ENCODE measurements around the gene KMT2B.
A peak's percentile ranks its signal among the peaks of the same experiment; 100 is the strongest.
"Not testable (repeated sequence)": the region's sequence is repeated elsewhere in the genome, so short reads cannot be mapped to it uniquely, and the experiment has no call there.

The KMT2B gene, protein sequence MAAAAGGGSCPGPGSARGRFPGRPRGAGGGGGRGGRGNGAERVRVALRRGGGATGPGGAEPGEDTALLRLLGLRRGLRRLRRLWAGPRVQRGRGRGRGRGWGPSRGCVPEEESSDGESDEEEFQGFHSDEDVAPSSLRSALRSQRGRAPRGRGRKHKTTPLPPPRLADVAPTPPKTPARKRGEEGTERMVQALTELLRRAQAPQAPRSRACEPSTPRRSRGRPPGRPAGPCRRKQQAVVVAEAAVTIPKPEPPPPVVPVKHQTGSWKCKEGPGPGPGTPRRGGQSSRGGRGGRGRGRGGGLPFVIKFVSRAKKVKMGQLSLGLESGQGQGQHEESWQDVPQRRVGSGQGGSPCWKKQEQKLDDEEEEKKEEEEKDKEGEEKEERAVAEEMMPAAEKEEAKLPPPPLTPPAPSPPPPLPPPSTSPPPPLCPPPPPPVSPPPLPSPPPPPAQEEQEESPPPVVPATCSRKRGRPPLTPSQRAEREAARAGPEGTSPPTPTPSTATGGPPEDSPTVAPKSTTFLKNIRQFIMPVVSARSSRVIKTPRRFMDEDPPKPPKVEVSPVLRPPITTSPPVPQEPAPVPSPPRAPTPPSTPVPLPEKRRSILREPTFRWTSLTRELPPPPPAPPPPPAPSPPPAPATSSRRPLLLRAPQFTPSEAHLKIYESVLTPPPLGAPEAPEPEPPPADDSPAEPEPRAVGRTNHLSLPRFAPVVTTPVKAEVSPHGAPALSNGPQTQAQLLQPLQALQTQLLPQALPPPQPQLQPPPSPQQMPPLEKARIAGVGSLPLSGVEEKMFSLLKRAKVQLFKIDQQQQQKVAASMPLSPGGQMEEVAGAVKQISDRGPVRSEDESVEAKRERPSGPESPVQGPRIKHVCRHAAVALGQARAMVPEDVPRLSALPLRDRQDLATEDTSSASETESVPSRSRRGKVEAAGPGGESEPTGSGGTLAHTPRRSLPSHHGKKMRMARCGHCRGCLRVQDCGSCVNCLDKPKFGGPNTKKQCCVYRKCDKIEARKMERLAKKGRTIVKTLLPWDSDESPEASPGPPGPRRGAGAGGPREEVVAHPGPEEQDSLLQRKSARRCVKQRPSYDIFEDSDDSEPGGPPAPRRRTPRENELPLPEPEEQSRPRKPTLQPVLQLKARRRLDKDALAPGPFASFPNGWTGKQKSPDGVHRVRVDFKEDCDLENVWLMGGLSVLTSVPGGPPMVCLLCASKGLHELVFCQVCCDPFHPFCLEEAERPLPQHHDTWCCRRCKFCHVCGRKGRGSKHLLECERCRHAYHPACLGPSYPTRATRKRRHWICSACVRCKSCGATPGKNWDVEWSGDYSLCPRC (N-terminal part only)

DNA sequence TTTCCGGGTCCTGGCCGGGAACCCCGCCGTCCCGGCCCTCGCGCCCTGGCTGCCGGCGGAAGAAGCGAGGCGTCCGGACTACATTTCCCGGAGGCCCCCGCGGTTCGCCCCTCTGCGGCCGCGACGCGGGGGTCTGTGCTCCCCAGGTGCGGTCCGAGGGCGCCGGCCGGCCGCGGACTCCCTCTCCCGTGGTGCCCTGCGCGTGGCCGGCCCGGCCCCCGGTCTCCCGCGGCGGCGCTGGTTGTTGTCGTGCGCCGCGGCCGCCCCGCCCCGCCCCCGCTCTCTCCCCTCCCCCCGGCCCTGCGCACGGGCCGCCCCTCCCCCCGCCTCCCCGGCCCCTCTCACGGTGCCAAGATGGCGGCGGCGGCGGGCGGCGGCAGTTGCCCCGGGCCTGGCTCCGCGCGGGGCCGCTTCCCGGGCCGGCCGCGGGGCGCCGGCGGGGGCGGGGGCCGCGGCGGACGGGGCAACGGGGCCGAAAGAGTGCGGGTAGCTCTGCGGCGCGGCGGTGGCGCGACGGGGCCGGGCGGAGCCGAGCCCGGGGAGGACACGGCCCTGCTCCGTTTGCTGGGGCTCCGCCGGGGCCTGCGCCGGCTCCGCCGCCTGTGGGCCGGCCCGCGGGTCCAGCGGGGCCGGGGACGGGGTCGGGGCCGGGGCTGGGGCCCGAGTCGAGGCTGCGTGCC is at the start of gene KMT2B:
Gene KMT2B, plus strand, starts transcription at position 339 of the 680 bp plus-strand sequence. Its CDS starts 16 bp downstream, at position 355.
- no peak for FAIRE-seq

DNA sequence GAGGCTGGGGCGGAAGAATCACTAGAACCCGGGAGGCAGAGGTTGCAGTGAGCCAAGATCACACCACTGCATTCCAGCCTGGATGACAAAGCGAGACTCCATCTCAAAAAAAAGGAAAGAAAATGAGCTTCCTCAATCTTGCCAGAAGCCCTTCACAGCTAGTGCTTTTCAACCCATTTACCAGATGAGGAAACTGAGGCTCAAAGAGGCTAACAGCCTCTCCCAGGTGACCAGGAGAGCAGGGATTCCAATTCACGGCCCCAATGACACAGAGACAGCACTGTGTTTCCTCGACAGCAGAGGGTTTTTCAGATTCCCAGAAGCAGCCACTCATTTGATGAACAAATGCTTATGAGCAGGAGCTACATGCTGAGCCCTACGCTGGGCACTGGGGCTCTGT is 48.2 kb upstream of the KMT2B start:
- no peak for FAIRE-seq

DNA sequence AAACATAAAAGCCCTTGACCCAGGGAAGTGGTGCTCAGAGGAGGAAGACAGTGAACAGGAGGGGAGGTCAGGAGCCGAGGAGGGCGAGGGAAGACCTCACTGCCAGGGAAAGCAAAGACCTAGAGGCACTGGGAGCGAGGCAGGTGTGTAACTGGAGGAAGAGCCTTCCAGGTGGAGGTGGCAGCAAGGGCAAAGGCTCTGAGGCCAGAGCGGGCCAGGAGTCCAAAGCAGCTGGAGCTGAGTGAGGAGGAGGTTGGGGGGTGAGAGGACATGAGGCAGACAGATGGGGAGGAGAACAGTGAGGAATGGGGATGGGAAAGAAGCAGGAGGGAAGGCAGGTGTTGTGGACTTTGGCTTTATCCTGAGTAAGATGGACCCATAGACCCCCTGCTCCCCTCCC is 47.8 kb upstream of the KMT2B start:
- no peak for FAIRE-seq

DNA sequence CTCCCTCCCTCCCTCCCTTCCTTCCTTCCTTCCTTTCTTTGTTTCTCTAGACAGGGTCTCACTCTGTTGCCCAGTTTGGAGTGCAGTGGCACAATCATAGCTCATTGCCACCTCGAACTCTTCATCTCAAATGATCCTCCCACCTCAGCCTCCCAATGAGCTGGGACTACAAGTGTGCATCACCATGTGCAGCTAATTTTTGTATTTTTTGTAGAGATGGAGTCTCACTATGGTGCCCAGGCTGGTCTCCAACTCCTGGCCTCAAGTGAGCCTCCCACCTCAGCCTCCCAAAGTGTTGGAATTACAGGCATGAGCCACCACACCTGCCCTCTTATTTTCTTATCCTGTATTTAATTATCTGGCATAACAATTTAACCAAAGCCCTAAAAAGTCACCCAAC is 47.1 kb upstream of the KMT2B start:
- no peak for FAIRE-seq

DNA sequence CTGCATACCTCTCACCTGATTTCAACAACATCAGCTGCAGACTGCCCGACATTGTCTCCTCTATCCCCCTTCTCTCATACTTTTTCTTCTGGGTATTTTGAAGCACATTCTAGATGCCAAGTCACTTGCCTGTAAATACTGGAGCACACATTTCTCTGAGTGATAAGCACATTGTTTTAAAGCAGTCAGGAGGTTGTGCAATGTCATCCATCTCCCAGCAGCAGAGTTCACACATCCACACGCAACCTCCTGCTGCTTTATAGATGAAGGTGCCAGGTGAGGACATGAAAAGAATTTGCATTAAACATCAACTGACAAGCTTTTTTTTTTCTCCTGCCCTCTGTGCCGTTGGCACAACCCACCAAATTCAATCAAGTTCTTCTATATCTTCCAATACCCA is 46.0 kb upstream of the KMT2B start:
- no peak for FAIRE-seq

DNA sequence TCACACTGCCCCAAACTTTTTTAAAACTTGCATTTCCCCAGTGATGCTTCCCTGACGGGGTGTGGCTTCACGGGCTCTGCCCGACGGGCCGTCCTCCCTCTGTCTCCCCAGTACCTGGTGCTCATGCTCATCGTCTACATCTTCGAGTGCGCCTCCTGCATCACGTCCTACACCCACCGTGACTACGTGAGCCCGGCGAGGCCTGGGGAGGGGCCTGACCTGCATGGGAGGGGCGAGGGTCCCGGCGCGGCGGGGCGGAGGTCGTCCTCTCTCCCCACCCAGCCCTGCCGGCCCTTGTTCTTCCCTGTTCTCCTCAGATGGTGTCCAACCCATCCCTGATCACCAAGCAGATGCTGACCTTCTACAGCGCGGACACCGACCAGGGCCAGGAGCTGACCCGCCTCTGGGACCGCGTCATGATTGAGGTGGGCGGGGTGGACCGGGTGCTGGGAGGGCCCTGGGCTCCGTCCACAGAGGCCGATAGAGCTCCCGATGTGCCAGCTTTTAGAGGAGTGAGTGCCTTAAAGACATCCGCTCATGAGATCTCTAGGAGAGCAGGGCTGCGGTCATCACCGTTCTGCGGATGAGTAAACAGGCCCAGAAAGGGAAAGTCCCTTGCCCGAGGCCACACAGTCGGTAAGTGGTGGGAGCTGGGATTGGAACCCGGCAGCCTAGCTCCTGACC is 44.5 kb upstream of the KMT2B start:
- no peak for FAIRE-seq

DNA sequence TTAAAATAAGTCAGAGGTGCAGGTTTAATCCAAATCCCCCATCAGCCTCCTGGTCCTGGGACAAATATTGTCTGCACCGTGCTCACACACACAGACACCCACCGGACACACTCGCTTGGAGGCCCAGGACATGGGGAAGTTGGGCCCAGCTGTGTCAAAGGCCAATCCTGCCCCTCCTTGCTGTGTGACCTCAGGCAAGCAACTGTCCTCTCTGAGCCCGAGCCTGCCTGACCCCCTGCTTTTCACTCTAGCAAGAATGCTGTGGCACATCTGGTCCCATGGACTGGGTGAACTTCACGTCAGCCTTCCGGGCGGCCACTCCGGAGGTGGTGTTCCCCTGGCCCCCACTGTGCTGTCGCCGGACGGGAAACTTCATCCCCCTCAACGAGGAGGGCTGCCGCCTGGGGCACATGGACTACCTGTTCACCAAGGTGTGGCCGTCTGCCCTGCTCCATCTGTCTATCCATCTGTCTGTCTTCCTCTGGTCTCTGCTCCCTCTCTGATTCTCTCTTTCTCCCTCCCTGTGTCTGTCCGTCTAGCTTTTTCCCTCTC is 42.1 kb upstream of the KMT2B start:
- FAIRE-seq, result no peak

DNA sequence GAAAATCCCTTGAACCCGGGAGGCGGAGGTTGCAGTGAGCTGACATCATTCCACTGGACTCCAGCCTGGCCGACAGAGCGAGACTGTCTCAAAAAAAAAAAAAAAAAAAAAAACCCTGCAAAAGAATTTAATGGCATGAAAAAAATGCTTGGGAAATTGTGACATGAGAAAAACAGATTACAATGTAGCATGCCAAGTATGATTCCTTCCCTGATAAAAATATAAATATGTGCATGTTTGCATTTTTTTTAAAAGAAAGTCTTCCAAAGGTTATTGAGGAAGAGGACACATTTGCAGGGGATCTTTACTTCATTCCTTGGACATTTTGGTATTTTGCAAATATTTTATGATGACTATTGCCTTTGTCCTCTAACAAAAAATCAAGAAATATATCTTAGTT is 28.0 kb upstream of the KMT2B start:
- no peak for FAIRE-seq

DNA sequence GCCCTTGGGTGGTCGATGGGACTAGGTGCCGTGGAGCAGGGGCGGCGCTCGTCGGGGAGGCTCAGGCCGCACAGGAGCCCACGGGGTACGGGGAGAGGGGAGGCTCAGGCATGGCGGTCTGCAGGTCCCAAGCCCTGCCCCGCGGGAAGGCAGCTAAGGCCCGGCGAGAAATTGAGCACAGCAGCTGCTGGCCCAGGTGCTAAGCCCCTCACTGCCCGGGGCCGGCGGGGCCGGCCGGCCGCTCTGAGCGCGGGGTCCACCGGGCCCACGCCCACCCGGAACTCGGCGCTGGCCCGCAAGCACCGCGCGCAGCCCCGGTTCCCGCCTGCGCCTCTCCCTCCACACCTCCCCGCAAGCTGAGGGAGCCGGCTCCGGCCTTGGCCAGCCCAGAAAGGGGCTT is 26.7 kb upstream of the KMT2B start:
- FAIRE-seq, result not testable (repeated sequence)

DNA sequence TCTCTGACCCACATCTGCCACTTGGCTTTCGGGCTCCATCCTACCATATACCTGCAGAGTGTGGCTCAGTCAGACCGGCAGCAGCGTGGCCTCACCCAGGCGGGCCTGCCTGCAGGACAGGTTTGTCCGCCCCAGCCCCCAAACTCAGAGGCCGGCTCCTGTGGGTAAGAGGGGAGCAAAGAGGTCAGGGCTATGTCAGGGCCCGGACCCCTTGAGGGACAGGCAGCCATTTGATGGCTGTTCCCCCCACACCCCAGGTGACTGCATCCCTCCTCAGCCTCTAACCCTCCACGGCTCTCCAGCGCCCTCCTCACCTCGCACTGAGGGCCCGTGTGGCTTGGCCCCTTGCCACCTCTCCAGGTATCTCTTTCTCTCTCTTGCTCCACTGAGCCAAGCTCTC is 25.8 kb upstream of the KMT2B start:
- FAIRE-seq, result no peak

DNA sequence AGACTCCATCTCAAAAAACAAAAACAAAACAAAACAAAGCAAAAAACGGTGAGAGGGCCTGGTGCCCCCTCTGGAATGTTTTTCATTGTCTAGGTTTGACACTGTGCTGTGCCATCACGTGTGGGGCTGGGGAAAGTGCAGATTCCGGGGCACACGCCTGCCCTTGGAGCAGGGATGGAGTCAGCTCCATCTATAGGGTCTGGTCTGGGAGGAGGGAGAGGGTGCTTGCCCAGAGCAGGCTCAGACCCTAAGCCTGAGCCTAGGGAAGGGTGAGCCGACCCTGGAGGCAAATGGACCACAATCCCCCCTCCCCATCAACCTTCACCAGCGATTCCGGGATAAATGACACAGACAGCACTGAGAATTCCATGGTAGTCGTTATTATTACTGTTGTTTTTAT is 24.4 kb upstream of the KMT2B start:
- FAIRE-seq, result no peak

DNA sequence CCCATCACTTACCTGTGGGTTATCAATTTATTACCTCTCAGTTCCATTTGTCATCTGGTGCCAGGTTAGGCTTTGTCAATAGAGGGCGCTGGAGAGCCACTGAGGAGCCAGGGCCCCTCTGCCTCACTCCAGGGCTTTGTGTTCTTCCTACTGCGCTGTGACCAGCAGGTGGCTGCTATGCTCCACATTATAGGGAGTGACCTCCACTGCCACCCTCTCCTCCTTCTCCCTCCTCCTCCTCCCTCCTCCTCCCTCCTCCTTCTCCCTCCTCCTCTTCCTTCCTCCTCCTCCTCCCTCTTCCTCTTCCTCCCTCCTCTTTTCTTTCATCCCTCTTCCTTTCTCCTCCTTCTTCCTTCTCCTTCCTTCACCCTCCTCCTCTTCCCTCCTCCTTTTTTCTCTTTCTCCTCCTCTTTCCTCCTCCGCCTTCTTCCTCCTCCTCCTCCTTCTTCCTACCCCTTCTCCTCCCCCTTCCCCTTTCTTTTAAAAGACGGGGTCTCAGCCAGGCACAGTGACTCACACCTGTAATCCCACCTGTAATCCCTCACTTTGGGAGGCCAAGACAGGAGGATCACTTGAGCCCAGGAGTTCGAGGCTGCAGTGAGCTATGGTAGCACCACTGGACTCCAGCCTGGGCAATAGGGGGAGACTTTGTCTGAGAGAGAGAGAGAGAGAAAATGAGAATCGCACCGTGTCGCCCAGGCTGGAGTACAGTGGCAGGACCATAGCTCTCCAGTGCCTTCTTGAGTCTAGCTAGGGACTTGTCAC is 23.8 kb upstream of the KMT2B start:
- peak; percentile 83 for FAIRE-seq

DNA sequence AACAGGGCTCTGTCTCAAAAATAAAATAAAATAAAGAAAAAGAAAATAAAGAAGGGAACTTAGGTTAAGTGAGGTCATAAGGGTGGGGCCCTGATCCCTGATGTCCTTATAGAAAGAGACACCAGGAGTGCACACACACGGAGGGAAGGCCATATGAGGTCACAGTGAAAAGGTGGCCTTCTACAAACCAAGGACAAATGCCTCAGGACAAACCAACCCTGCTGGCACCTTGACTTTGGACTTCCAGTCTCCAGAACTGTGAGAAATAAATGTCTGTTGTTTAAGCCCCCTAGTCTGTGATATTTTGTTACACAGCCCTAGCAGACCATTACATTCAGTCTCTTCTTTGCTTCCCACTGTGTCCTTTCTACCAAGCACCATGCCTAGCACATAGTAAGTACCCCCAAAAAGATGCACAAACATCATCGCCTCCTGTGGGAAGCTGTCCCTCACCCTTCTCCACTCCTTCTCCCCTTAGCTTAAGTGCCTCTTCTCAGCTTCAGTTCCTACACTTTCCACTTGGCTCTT is 21.8 kb upstream of the KMT2B start:
- no peak for FAIRE-seq

DNA sequence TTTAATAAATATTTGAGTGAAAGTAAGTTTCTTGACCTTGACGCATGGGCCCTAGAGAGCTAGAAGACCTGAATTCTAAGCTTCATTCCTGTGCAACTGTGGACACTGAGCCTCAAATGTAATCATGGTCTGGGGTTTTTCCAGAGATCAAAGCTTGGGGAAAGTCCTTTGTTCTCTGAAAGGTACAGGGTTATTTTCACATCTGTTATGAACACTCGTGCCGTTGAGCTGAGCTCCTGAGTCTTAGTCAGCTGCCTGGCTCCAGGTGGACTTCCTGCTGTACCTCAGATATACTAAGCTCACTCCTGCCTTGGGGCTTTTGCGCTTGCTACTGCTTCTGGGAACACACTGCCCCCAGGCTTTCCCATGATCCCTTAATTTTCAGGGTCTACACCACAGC is 21.0 kb upstream of the KMT2B start:
- FAIRE-seq, result no peak

DNA sequence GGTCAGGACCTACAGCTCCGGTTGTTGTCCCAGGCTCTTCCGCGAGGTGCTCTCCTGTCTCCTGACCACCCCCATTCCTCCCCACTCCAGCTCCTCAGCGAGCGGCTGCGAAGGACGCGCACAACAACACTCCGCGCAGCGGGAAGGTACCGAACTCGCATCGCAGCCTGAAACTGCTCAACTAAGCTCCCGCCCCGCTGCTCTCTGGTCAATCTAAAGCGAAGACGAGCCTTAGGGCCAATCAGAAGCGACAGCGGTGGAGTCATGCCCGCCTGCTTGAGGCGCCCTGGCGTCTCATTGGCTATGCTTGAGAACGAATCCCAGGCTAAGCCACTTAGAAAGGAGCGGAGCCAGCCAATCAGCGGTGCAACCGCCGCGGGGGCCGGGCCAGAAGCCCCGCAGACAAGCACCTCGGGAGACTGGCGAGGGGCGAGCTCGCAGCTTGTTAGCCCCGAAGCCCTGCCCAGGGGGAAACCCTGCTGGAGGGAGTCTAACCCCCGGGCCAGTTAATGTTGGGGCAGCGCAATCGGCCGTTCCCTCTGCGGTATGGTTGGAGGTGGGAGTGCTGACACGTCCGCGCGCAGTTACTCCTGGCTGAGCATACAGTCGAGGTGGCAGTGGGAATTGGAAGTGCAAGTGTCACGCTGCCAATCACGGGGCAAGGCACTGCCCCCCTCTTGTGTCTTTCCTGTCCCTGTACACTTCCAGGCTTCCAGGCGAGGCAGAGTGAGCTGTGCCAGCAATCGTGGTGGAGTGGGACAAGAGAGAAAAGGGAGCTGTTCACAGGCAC is 15.4 kb upstream of the KMT2B start:
- peak; percentile 97 for FAIRE-seq

DNA sequence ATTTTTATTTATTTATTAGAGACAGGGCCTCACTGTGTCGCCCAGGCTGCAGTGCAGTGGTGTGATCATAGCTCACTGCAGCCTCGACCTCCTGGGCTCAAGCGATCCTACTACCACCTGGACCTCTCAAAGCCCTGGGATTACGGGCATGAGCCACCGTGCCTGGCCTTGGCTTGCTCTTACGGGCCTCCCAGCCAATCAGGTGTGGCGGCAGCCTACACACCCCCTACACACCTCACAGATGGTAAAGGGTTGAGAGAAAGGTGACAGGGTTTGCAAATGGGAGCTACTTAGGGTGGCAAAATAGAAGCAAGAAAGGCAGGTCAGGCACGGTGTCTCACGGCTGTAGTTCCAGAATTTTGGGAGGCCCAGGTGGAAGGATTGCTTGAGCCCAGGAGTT is 14.5 kb upstream of the KMT2B start:
- FAIRE-seq, result no peak

DNA sequence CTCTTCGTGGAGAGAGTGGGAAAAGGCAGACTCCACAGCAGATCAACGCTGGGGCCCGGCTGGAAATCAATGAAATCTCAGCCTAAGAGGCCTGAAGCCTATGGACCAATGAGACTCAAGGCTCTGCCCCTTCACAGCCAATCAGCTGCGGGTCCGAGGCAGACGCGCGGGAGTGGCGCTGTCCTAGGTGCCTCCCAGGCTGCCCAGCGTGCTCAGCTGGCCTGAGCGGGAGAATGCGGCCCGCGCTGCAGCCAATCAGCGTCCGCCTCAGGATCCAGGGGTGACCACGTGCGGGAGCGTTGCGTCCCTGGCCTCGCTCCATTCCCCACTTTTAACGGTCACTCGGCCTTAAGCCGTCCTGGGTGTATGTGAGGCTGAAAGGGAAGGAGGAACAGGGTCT is 13.6 kb upstream of the KMT2B start, which contains the start of gene ZBTB32:
Gene ZBTB32, plus strand, starts transcription at position 341 of the 400 bp plus-strand sequence. CDS start 10,069 bp downstream, outside the sequence.
- no peak for FAIRE-seq

DNA sequence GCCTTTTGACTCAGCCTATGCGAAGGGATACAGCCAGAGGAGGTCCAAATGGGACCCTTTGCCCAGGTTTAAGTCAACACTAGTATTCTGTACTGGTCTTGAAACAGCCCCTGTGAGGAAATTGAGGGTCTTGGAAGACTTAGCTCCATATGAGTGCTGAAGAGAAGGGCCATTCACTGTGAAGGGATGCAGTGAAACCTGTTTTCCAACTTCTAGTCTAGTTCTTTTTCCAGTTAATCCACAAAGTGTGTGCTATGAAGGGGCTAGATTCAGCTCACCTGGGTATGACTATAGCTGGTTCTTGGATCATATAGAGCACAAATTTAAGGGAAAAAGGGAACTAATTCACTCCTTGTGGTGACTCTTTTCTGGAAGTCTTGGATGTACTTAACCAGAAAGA is 9.4 kb upstream of the KMT2B start:
- FAIRE-seq, result no peak

Data from G401.6 (cell line).